Vagina (tissue), 2 donors: ENCODE measurements around the gene CIBAR2. TPM values are rescaled to one million over a fixed set of nuclear protein-coding genes. Genes with fewer than 3 reads are reported as not detected.

Source experiments
- DNase-seq, 2 donors: peaks; one replicate each; pipeline ENCODE4 v3.0.0-alpha.2; 2017; ENCODE audit errors: extremely low spot score in 2 of 2
- H3K27ac ChIP-seq: fragments of 200-600 bp; sonication (generic); one replicate; pipeline ENCODE4 v1.5.1; 2019
- H3K27me3 ChIP-seq: fragments of 200-600 bp; sonication (generic); one replicate; pipeline ENCODE4 v1.5.1; 2019
- H3K36me3 ChIP-seq, 2 donors: fragments of 200-600 bp; sonication (generic); one replicate each; pipeline ENCODE4 v1.5.1; 2017 to 2019
- H3K4me1 ChIP-seq: fragments of 200-600 bp; sonication (generic); one replicate; pipeline ENCODE4 v1.5.1; 2019
- H3K4me3 ChIP-seq, 2 donors: fragments of 200-600 bp; sonication (generic); 1 replicate in 1 of 2; 2 replicates in 1 of 2; pipeline ENCODE4 v1.5.1; 2016 to 2019
- H3K9me3 ChIP-seq: fragments of 200-600 bp; sonication (generic); one replicate; pipeline ENCODE4 v1.5.1; 2019
- POLR2A ChIP-seq, 2 donors: fragments of 450-650 bp; IDR thresholded peaks; one replicate each; pipeline ENCODE4 v1.6.1; 2017; ENCODE audit warnings: antibody characterized with exemption in 2 of 2, mild to moderate bottlenecking in 2 of 2, moderate library complexity in 2 of 2
- POLR2AphosphoS5 ChIP-seq, 2 donors: sonication (generic); formaldehyde crosslinking; IDR thresholded peaks; one replicate each; pipeline ENCODE4 v1.9.0; 2017; ENCODE audit warnings: antibody characterized with exemption in 2 of 2, mild to moderate bottlenecking in 2 of 2, low read depth in 1 of 2; ENCODE audit not compliant: insufficient read depth in 1 of 2
- intact Hi-C: fragments of 100-400 bp; cut with DNase I; formaldehyde crosslinking; loops from one replicate; pipeline ENCODE4 v1.15.1; 2023
- total RNA-seq: library from RNA; depleted of rRNA; stranded (reverse); fragments of >200 nt; gene quantifications from one replicate; pipeline ENCODE4 v1.2.3, GENCODE V29; 2016
- TF ChIP-seq, protein P1 (sequence below), 3 experiments: fragments of 450-650 bp in 2 of 3; fragments of 200-600 bp in 1 of 3; sonication (generic) in 1 of 3; IDR thresholded peaks; one replicate each; pipeline ENCODE4 v1.5.1; 2017 to 2019; ENCODE audit warnings: antibody characterized with exemption in 3 of 3, mild to moderate bottlenecking in 2 of 3, moderate library complexity in 2 of 3

CIBAR2 gene
- total RNA-seq, 1 donor from 2014 or later: not detected

DNA sequence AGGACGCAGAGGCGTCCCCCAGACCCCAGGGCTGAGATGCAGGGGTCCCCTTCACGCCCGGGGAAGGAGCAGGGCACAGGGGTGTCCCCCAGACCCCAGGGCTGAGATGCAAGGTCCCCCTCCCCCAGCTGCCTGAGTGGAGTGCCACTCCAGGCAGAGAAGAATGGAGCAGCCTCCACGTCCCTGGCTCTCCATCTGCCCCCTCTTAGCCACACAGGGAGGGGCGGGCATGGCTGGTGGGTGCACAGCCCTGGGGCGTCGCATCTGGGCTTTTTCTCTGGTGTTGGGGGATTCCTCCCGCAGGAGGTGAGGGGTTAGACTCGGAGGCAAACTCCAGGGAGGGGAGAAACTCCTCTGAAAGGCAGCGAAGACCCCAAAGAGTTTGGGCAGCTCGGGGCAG is 17.5 kb downstream of the CIBAR2 start:
- H3K36me3 ChIP-seq: no peaks in the 10 kb centered on the region

DNA sequence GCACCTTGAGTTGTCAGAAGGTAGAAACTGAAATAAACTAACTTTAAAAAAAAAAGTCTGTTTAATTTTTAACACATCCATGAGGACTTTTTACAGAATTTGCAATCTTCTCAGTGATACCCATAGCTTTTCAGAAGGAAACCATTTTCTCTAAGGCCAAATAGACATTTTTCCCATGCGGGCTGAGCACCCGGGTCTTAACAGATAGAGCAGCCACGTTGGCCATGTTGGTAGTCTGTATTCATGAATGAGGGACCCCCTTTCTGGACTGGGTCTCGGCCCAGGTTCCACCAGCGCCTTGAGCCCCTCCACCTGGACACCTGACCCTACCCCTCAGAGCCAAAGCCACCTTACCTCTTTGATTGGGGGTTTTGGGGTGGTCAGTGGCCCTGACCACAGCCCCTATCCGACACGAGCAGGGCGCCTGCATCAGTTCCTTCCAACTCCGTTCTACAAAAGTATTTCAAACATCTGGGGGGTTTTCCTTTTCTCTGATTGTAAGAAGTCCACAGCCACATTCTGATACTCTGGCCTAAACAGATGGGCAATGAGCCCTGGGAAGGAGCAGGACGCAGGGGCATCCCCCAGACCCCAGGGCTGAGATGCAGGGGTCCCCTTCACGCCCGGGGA is 18.0 kb downstream of the CIBAR2 start:
- Histone ChIP-seq H3K27ac (no peak overlapping the region), H3K27me3 (no peaks in the 10 kb centered on the region), H3K4me3 (no peak overlapping the region), H3K36me3 (no peaks in the 10 kb centered on the region), H3K9me3 (no peaks in the 10 kb centered on the region), H3K4me1 (peaks cover 9% of the 10 kb centered on the region)
- TF ChIP-seq POLR2AphosphoS5 (IDR thresholded peaks at IDR 0.05; ENCODE audit: insufficient read depth in 1 of 2, low read depth in 1 of 2) (no peak), POLR2A (IDR thresholded peaks at IDR 0.05) (no peak)
- TF ChIP-seq, protein P1, sequence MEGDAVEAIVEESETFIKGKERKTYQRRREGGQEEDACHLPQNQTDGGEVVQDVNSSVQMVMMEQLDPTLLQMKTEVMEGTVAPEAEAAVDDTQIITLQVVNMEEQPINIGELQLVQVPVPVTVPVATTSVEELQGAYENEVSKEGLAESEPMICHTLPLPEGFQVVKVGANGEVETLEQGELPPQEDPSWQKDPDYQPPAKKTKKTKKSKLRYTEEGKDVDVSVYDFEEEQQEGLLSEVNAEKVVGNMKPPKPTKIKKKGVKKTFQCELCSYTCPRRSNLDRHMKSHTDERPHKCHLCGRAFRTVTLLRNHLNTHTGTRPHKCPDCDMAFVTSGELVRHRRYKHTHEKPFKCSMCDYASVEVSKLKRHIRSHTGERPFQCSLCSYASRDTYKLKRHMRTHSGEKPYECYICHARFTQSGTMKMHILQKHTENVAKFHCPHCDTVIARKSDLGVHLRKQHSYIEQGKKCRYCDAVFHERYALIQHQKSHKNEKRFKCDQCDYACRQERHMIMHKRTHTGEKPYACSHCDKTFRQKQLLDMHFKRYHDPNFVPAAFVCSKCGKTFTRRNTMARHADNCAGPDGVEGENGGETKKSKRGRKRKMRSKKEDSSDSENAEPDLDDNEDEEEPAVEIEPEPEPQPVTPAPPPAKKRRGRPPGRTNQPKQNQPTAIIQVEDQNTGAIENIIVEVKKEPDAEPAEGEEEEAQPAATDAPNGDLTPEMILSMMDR (IDR thresholded peaks at IDR 0.05): no peak
- intact Hi-C loops: no loop called here
- DNase-seq: no peak

More for the DNA sequence above, 17.5 kb downstream of the CIBAR2 start:
- Histone ChIP-seq H3K27me3 (no peaks in the 10 kb centered on the region), H3K4me3 (no peak overlapping the region), H3K9me3 (no peaks in the 10 kb centered on the region), H3K27ac (no peak overlapping the region), H3K4me1 (peaks cover 4% of the 10 kb centered on the region)
- TF ChIP-seq, protein P1 (IDR thresholded peaks at IDR 0.05): no peak
- TF ChIP-seq POLR2A (IDR thresholded peaks at IDR 0.05): no peak
- TF ChIP-seq POLR2AphosphoS5 (IDR thresholded peaks at IDR 0.05; ENCODE audit: insufficient read depth in 1 of 2, low read depth in 1 of 2): no peak
- DNase-seq: no peak
- intact Hi-C loops: no loop called here

DNA sequence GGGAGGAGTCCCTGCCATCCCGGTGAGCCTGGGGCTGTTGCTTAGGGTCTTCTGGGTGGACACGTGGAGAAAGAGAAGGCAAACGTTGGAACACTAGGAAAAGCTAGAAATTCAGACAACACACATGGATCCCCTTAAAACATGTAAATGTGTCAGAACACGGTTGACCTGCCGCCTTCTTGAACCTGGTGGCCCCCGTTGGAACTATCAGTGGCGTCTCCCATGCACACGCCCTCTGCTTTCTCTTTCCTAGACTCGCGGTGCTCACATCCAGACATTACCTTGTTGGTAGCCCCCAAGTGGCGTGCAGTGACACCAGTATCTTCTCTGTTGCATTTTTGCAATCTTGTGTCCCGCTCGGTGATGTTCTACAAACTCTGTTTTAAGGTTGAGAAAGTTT is 18.6 kb downstream of the CIBAR2 start:
- Histone ChIP-seq H3K4me1 (peaks cover 11% of the 10 kb centered on the region), H3K36me3 (no peaks in the 10 kb centered on the region), H3K4me3 (no peak overlapping the region), H3K27me3 (no peaks in the 10 kb centered on the region), H3K9me3 (no peaks in the 10 kb centered on the region), H3K27ac (no peak overlapping the region)
- no peak for TF ChIP-seq POLR2A (IDR thresholded peaks at IDR 0.05)
- TF ChIP-seq POLR2AphosphoS5 (IDR thresholded peaks at IDR 0.05; ENCODE audit: insufficient read depth in 1 of 2, low read depth in 1 of 2): no peak
- TF ChIP-seq, protein P1 (IDR thresholded peaks at IDR 0.05): no peak
- intact Hi-C loops: no loop called here
- DNase-seq: no peak

GRCh38 chr16:85092851-85093250 is 19.4 kb downstream of the CIBAR2 start:
- intact Hi-C loops: no loop called here
- DNase-seq: no peak
- H3K4me1 ChIP-seq: peaks cover 11% of the 10 kb centered on the region

DNA sequence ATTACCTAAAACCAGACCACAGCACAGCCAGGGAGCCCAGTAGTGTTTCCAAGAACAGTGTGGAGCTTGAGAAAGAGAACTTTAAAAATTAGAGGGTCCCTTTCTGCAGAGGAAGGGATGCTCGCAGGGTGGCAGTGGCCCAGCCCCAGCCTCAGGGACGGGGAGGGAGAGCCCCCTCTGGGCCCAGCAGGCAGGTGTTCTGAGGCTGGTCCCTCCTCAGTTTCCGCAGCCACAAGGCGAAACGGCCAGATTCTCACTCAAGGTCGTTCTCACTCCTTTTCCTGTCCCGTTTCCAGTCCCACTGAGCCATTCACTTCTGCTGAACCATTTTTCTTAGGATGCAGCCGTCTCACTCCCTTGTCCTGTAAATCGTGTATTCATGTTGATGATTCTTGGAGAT is 20.0 kb downstream of the CIBAR2 start:
- intact Hi-C loops: no loop called here
- H3K9me3 ChIP-seq: no peaks in the 10 kb centered on the region
- H3K4me3 ChIP-seq: no peak overlapping the region
- TF ChIP-seq POLR2AphosphoS5 (IDR thresholded peaks at IDR 0.05; ENCODE audit: insufficient read depth in 1 of 2, low read depth in 1 of 2) (no peak), POLR2A (IDR thresholded peaks at IDR 0.05) (no peak)
- TF ChIP-seq, protein P1 (IDR thresholded peaks at IDR 0.05): no peak
- H3K4me1 ChIP-seq: peaks cover 11% of the 10 kb centered on the region
- H3K27me3 ChIP-seq: no peaks in the 10 kb centered on the region
- DNase-seq: no peak
- H3K36me3 ChIP-seq: no peaks in the 10 kb centered on the region
- no peak overlapping the region for H3K27ac ChIP-seq

More at GRCh38 chr16:85092851-85093250, 19.4 kb downstream of the CIBAR2 start:
- H3K27ac ChIP-seq: no peak overlapping the region
- no peaks in the 10 kb centered on the region for H3K27me3 ChIP-seq
- H3K36me3 ChIP-seq: no peaks in the 10 kb centered on the region
- no peak overlapping the region for H3K4me3 ChIP-seq
- H3K9me3 ChIP-seq: no peaks in the 10 kb centered on the region
- TF ChIP-seq, protein P1 (IDR thresholded peaks at IDR 0.05): no peak
- TF ChIP-seq POLR2AphosphoS5 (IDR thresholded peaks at IDR 0.05; ENCODE audit: insufficient read depth in 1 of 2, low read depth in 1 of 2): no peak
- no peak for TF ChIP-seq POLR2A (IDR thresholded peaks at IDR 0.05)
